Femur (tissue), 1 donor: ENCODE measurements around the gene NACC1.
A peak's percentile ranks its signal among the peaks of the same experiment; 100 is the strongest.

Source experiments
- DNase-seq: peaks from one replicate; pipeline ENCODE4 v3.0.0-alpha.2; 2017

Gene NACC1

GRCh38 chr19:13117772-13118423 is at the start of gene NACC1:
TSS of gene NACC1 (plus strand) at chr19:13118264. CDS start at chr19:13135208, 16,944 bp downstream.
- DNase-seq: peak; percentile 94

GRCh38 chr19:13069415-13070359 is 48.4 kb upstream of the NACC1 start:
- no peak for DNase-seq

GRCh38 chr19:13070425-13071140 is 47.5 kb upstream of the NACC1 start:
- DNase-seq: no peak

- DNase-seq: no peak
These were observed 46.4 kb upstream of the NACC1 start for GRCh38 chr19:13071444-13072187.

GRCh38 chr19:13072188-13072908 is 45.7 kb upstream of the NACC1 start:
- no peak for DNase-seq

GRCh38 chr19:13073263-13073662 is 44.8 kb upstream of the NACC1 start:
- no peak for DNase-seq

GRCh38 chr19:13074378-13074777 is 43.7 kb upstream of the NACC1 start:
- DNase-seq: no peak

GRCh38 chr19:13076320-13076719 is 41.7 kb upstream of the NACC1 start:
- no peak for DNase-seq

- no peak for DNase-seq
These were observed 41.3 kb upstream of the NACC1 start for GRCh38 chr19:13076787-13077186.

- no peak for DNase-seq
These were observed 40.8 kb upstream of the NACC1 start for GRCh38 chr19:13077240-13077639.

- DNase-seq: no peak
These were observed 39.7 kb upstream of the NACC1 start for GRCh38 chr19:13078381-13078780.

- DNase-seq: no peak
These were observed 39.0 kb upstream of the NACC1 start for GRCh38 chr19:13078897-13079541.

GRCh38 chr19:13079542-13079986 is 38.5 kb upstream of the NACC1 start:
- peak; percentile 86 for DNase-seq

GRCh38 chr19:13082192-13083007 is 35.7 kb upstream of the NACC1 start:
- peak; percentile 64 for DNase-seq

- no peak for DNase-seq
These were observed 35.1 kb upstream of the NACC1 start for GRCh38 chr19:13083008-13083404.

GRCh38 chr19:13083627-13084026 is 34.4 kb upstream of the NACC1 start:
- DNase-seq: no peak

GRCh38 chr19:13085666-13086065 is 32.4 kb upstream of the NACC1 start:
- DNase-seq: no peak

GRCh38 chr19:13086341-13086740 is 31.7 kb upstream of the NACC1 start:
- DNase-seq: no peak

GRCh38 chr19:13087295-13087694 is 30.8 kb upstream of the NACC1 start:
- no peak for DNase-seq

- no peak for DNase-seq
These were observed 30.1 kb upstream of the NACC1 start for GRCh38 chr19:13087795-13088537.
